ENCODE measurements around the gene PVALB.
A peak's percentile ranks its signal among the peaks of the same experiment; 100 is the strongest.

The PVALB gene

GRCh38 chr22:36829370-36830002 lies 12.7 kb upstream of the PVALB start:
- no CpG with 5 or more reads among the region's 5 CpGs for WGBS (ENCODE audit: extremely low coverage, insufficient coverage, insufficient read length)
- H3K4me1 ChIP-seq (ENCODE audit: control insufficient read depth in 1 of 2, insufficient read depth in 2 of 2, low read length in 2 of 2), result no peaks in the 10 kb centered on the region
- no peak overlapping the region for H3K9ac ChIP-seq (ENCODE audit: low read length)
- no peaks in the 10 kb centered on the region for H3K79me1 ChIP-seq (ENCODE audit: low read length)
- H3K4me3 ChIP-seq (ENCODE audit: low read depth, low read length), result no peak overlapping the region
- no peaks in the 10 kb centered on the region for H3K27me3 ChIP-seq (ENCODE audit: insufficient read depth, low read length)
- H3K4me2 ChIP-seq (ENCODE audit: low read length), result no peak overlapping the region
- no peaks in the 10 kb centered on the region for H3K36me3 ChIP-seq (ENCODE audit: control insufficient read depth in 1 of 2, insufficient read depth in 2 of 2, low read length in 2 of 2)
- H2AK5ac ChIP-seq (ENCODE audit: low read length), result no peak overlapping the region
- no peak for DNase-seq
- H3K14ac ChIP-seq (ENCODE audit: low read length), result no peak overlapping the region
- H2AFZ ChIP-seq (ENCODE audit: insufficient read depth, low read length, poor library complexity), result no peak overlapping the region
- H3K4ac ChIP-seq (ENCODE audit: low read depth, low read length), result no peak overlapping the region
- no peak overlapping the region for H4K91ac ChIP-seq (ENCODE audit: low read depth, low read length)
- H3K27ac ChIP-seq (ENCODE audit: low read depth, low read length), result no peak overlapping the region
- H2BK12ac ChIP-seq (ENCODE audit: low read length), result no peak overlapping the region
- H4K8ac ChIP-seq (ENCODE audit: low read depth, low read length), result no peak overlapping the region
- peaks cover 3% of the 10 kb centered on the region for H3K9me3 ChIP-seq (ENCODE audit: insufficient read depth, low read depth, low read length)
- H2BK5ac ChIP-seq (ENCODE audit: low read depth, low read length, poor library complexity), result no peak overlapping the region
- no peaks in the 10 kb centered on the region for H3K79me2 ChIP-seq (ENCODE audit: control insufficient read depth, insufficient read depth, low read length, poor library complexity)
- no peak overlapping the region for H2BK120ac ChIP-seq (ENCODE audit: insufficient read depth, low read length, poor library complexity)
- H3K18ac ChIP-seq (ENCODE audit: low read length), result no peak overlapping the region
- no peak overlapping the region for H3K23ac ChIP-seq (ENCODE audit: low read length)
- no peak overlapping the region for H4K12ac ChIP-seq (ENCODE audit: low read depth, low read length)

GRCh38 chr22:36828815-36829214 lies 12.0 kb upstream of the PVALB start:
- Histone ChIP-seq H2AK5ac (ENCODE audit: low read length) (no peak overlapping the region), H3K36me3 (ENCODE audit: control insufficient read depth in 1 of 2, insufficient read depth in 2 of 2, low read length in 2 of 2) (no peaks in the 10 kb centered on the region), H3K27ac (ENCODE audit: low read depth, low read length) (no peak overlapping the region), H3K23ac (ENCODE audit: low read length) (no peak overlapping the region), H3K4me2 (ENCODE audit: low read length) (no peak overlapping the region), H4K12ac (ENCODE audit: low read depth, low read length) (no peak overlapping the region), H2BK12ac (ENCODE audit: low read length) (no peak overlapping the region), H3K14ac (ENCODE audit: low read length) (no peak overlapping the region), H3K9me3 (ENCODE audit: insufficient read depth, low read depth, low read length) (peaks cover 4% of the 10 kb centered on the region), H4K91ac (ENCODE audit: low read depth, low read length) (no peak overlapping the region), H3K4me3 (ENCODE audit: low read depth, low read length) (no peak overlapping the region), H2BK5ac (ENCODE audit: low read depth, low read length, poor library complexity) (no peak overlapping the region), H3K18ac (ENCODE audit: low read length) (no peak overlapping the region), H4K8ac (ENCODE audit: low read depth, low read length) (no peak overlapping the region), H3K79me2 (ENCODE audit: control insufficient read depth, insufficient read depth, low read length, poor library complexity) (no peaks in the 10 kb centered on the region), H3K4ac (ENCODE audit: low read depth, low read length) (no peak overlapping the region), H2AFZ (ENCODE audit: insufficient read depth, low read length, poor library complexity) (no peak overlapping the region), H2BK120ac (ENCODE audit: insufficient read depth, low read length, poor library complexity) (no peak overlapping the region), H3K27me3 (ENCODE audit: insufficient read depth, low read length) (no peaks in the 10 kb centered on the region), H3K79me1 (ENCODE audit: low read length) (no peaks in the 10 kb centered on the region), H3K9ac (ENCODE audit: low read length) (no peak overlapping the region), H3K4me1 (ENCODE audit: control insufficient read depth in 1 of 2, insufficient read depth in 2 of 2, low read length in 2 of 2) (no peaks in the 10 kb centered on the region)
- DNase-seq, result peak in 1 of 2 donors; percentile 3
- WGBS (ENCODE audit: extremely low coverage, insufficient coverage, insufficient read length), result no CpG with 5 or more reads among the region's 3 CpGs

- Histone ChIP-seq H4K12ac (ENCODE audit: low read depth, low read length) (no peak overlapping the region), H2BK5ac (ENCODE audit: low read depth, low read length, poor library complexity) (no peak overlapping the region)
- no CpG with 5 or more reads among the region's 6 CpGs for WGBS (ENCODE audit: extremely low coverage, insufficient coverage, insufficient read length)
These were observed 9.4 kb upstream of the PVALB start for GRCh38 chr22:36826262-36826661.

GRCh38 chr22:36824655-36825054 lies 7.8 kb upstream of the PVALB start:
- Histone ChIP-seq H3K4me3 (ENCODE audit: low read depth, low read length) (peak overlapping the region; percentile 55), H2BK5ac (ENCODE audit: low read depth, low read length, poor library complexity) (no peak overlapping the region), H3K79me2 (ENCODE audit: control insufficient read depth, insufficient read depth, low read length, poor library complexity) (no peaks in the 10 kb centered on the region), H3K9me3 (ENCODE audit: insufficient read depth, low read depth, low read length) (peaks cover 3% of the 10 kb centered on the region), H4K12ac (ENCODE audit: low read depth, low read length) (no peak overlapping the region), H3K23ac (ENCODE audit: low read length) (no peak overlapping the region), H3K9ac (ENCODE audit: low read length) (no peak overlapping the region), H4K8ac (ENCODE audit: low read depth, low read length) (no peak overlapping the region), H3K18ac (ENCODE audit: low read length) (no peak overlapping the region), H3K4ac (ENCODE audit: low read depth, low read length) (no peak overlapping the region), H3K79me1 (ENCODE audit: low read length) (no peaks in the 10 kb centered on the region), H2BK12ac (ENCODE audit: low read length) (no peak overlapping the region), H3K27me3 (ENCODE audit: insufficient read depth, low read length) (no peaks in the 10 kb centered on the region), H2AK5ac (ENCODE audit: low read length) (no peak overlapping the region), H3K27ac (ENCODE audit: low read depth, low read length) (no peak overlapping the region), H4K91ac (ENCODE audit: low read depth, low read length) (no peak overlapping the region), H3K36me3 (ENCODE audit: control insufficient read depth in 1 of 2, insufficient read depth in 2 of 2, low read length in 2 of 2) (no peaks in the 10 kb centered on the region), H3K4me2 (ENCODE audit: low read length) (no peak overlapping the region), H2BK120ac (ENCODE audit: insufficient read depth, low read length, poor library complexity) (no peak overlapping the region), H3K4me1 (ENCODE audit: control insufficient read depth in 1 of 2, insufficient read depth in 2 of 2, low read length in 2 of 2) (no peaks in the 10 kb centered on the region), H2AFZ (ENCODE audit: insufficient read depth, low read length, poor library complexity) (no peak overlapping the region), H3K14ac (ENCODE audit: low read length) (no peak overlapping the region)
- DNase-seq, result no peak
- no CpG with 5 or more reads among the region's 2 CpGs for WGBS (ENCODE audit: extremely low coverage, insufficient coverage, insufficient read length)

More at GRCh38 chr22:36826262-36826661, 9.4 kb upstream of the PVALB start:
- Histone ChIP-seq H3K18ac (ENCODE audit: low read length) (no peak overlapping the region), H3K4me2 (ENCODE audit: low read length) (no peak overlapping the region), H3K27ac (ENCODE audit: low read depth, low read length) (no peak overlapping the region), H2BK12ac (ENCODE audit: low read length) (no peak overlapping the region), H3K4me1 (ENCODE audit: control insufficient read depth in 1 of 2, insufficient read depth in 2 of 2, low read length in 2 of 2) (no peaks in the 10 kb centered on the region), H3K79me1 (ENCODE audit: low read length) (no peaks in the 10 kb centered on the region), H3K36me3 (ENCODE audit: control insufficient read depth in 1 of 2, insufficient read depth in 2 of 2, low read length in 2 of 2) (no peaks in the 10 kb centered on the region), H3K4me3 (ENCODE audit: low read depth, low read length) (no peak overlapping the region), H3K23ac (ENCODE audit: low read length) (no peak overlapping the region), H3K14ac (ENCODE audit: low read length) (no peak overlapping the region), H2AK5ac (ENCODE audit: low read length) (no peak overlapping the region), H3K27me3 (ENCODE audit: insufficient read depth, low read length) (no peaks in the 10 kb centered on the region), H3K9ac (ENCODE audit: low read length) (no peak overlapping the region), H2BK120ac (ENCODE audit: insufficient read depth, low read length, poor library complexity) (no peak overlapping the region), H3K9me3 (ENCODE audit: insufficient read depth, low read depth, low read length) (peaks cover 4% of the 10 kb centered on the region), H4K91ac (ENCODE audit: low read depth, low read length) (no peak overlapping the region), H4K8ac (ENCODE audit: low read depth, low read length) (no peak overlapping the region), H3K4ac (ENCODE audit: low read depth, low read length) (no peak overlapping the region), H3K79me2 (ENCODE audit: control insufficient read depth, insufficient read depth, low read length, poor library complexity) (no peaks in the 10 kb centered on the region), H2AFZ (ENCODE audit: insufficient read depth, low read length, poor library complexity) (no peak overlapping the region)
- DNase-seq, result no peak

All from trophoblast cell (in vitro differentiated cells and primary cell).